Liver (tissue), 9 donors: ENCODE results near the gene CREB5. TPM values are rescaled to one million over a fixed set of nuclear protein-coding genes. Genes with fewer than 3 reads are reported as not detected.

Source experiments
- DNase-seq: peaks from one replicate; pipeline ENCODE4 v3.0.0-alpha.2; 2017; ENCODE audit warnings: low spot score
- H3K27ac ChIP-seq, 2 donors: one replicate each; pipeline ENCODE4 v1.7.0; 2013; ENCODE audit warnings: inconsistent platforms in 2 of 2, low read length in 2 of 2, control low read depth in 1 of 2, low read depth in 1 of 2, mild to moderate bottlenecking in 1 of 2
- H3K27me3 ChIP-seq, 4 donors: one replicate each; pipeline versions ENCODE4 v1.6.1 to v1.7.0; 2013; ENCODE audit warnings: low read length in 3 of 4, inconsistent platforms in 1 of 4, mild to moderate bottlenecking in 1 of 4, moderate library complexity in 1 of 4; ENCODE audit not compliant: control insufficient read depth in 4 of 4, insufficient read depth in 4 of 4
- H3K36me3 ChIP-seq, 4 donors: one replicate each; pipeline versions ENCODE4 v1.6.1 to v1.7.0; 2013; ENCODE audit warnings: low read length in 3 of 4, mild to moderate bottlenecking in 3 of 4, low read depth in 1 of 4, moderate library complexity in 1 of 4; ENCODE audit not compliant: control insufficient read depth in 4 of 4, insufficient read depth in 3 of 4
- H3K4me1 ChIP-seq, 4 donors: one replicate each; pipeline versions ENCODE4 v1.6.1 to v1.7.0; 2013; ENCODE audit warnings: low read length in 3 of 4, mild to moderate bottlenecking in 3 of 4, moderate library complexity in 1 of 4; ENCODE audit not compliant: control insufficient read depth in 4 of 4, insufficient read depth in 4 of 4
- H3K4me3 ChIP-seq, 3 donors: one replicate each; pipeline versions ENCODE4 v1.6.1 to v1.7.0; 2013; ENCODE audit warnings: low read length in 3 of 3, control low read depth in 1 of 3, low read depth in 1 of 3, mild to moderate bottlenecking in 1 of 3
- H3K9ac ChIP-seq, 2 donors: one replicate each; pipeline ENCODE4 v1.7.0; 2013; ENCODE audit warnings: low read length in 2 of 2, mild to moderate bottlenecking in 2 of 2, moderate library complexity in 2 of 2, control low read depth in 1 of 2, low read depth in 1 of 2
- H3K9me3 ChIP-seq, 4 donors: one replicate each; pipeline versions ENCODE4 v1.6.1 to v1.7.0; 2013; ENCODE audit warnings: low read length in 3 of 4; ENCODE audit not compliant: control insufficient read depth in 4 of 4
- EGR1 ChIP-seq, 2 donors: IDR thresholded peaks; 2 replicates each; pipeline ENCODE4 v1.6.1; 2016 to 2018; ENCODE audit warnings: antibody characterized with exemption in 2 of 2, low read depth in 2 of 2
- FOXA1 ChIP-seq: IDR thresholded peaks from 2 replicates; pipeline ENCODE4 v1.6.1; 2016; ENCODE audit warnings: antibody characterized with exemption
- GABPA ChIP-seq, 2 donors: IDR thresholded peaks in 1 of 2; conservative IDR thresholded peaks in 1 of 2; 2 replicates each; pipeline ENCODE4 v1.6.1; 2016; ENCODE audit warnings: antibody characterized with exemption in 2 of 2, mild to moderate bottlenecking in 1 of 2, moderate library complexity in 1 of 2
- HNF4A ChIP-seq, 2 donors: conservative IDR thresholded peaks; 2 replicates each; pipeline ENCODE4 v1.6.1; 2016; ENCODE audit warnings: antibody characterized with exemption in 2 of 2, mild to moderate bottlenecking in 2 of 2
- HNF4G ChIP-seq: IDR thresholded peaks from 2 replicates; pipeline ENCODE4 v1.6.1; 2016; ENCODE audit warnings: antibody characterized with exemption
- NR2F2 ChIP-seq: IDR thresholded peaks from 2 replicates; pipeline ENCODE4 v1.6.1; 2016; ENCODE audit warnings: antibody characterized with exemption
- RAD21 ChIP-seq, 2 donors: IDR thresholded peaks; 2 replicates each; pipeline ENCODE4 v1.6.1; 2016; ENCODE audit warnings: antibody characterized with exemption in 2 of 2, mild to moderate bottlenecking in 2 of 2
- RXRA ChIP-seq, 2 donors: IDR thresholded peaks; 2 replicates each; pipeline ENCODE4 v1.6.1; 2017 to 2018; ENCODE audit warnings: antibody characterized with exemption in 2 of 2, mild to moderate bottlenecking in 1 of 2
- SP1 ChIP-seq: IDR thresholded peaks from 2 replicates; pipeline ENCODE4 v1.6.1; 2018; ENCODE audit warnings: antibody characterized with exemption, mild to moderate bottlenecking
- YY1 ChIP-seq: IDR thresholded peaks from 2 replicates; pipeline ENCODE4 v1.6.1; 2016; ENCODE audit warnings: antibody characterized with exemption, mild to moderate bottlenecking
- WGBS: extraction: QIAGEN DNeasy Blood & Tissue Kit; methylation state at CpG from one replicate; pipeline ENCODE4 v1.1.7; 2013; 5-methylcytosine and 5-hydroxymethylcytosine counted together
- polyA plus RNA-seq, 2 donors: library from polyadenylated mRNA; stranded (reverse) in 1 of 2; unstranded in 1 of 2; fragments of 200-250 nt in 1 of 2; fragments of >200 nt in 1 of 2; fragmentation: Nextera tagmentation in 1 of 2; extraction: Ambion mirVana in 1 of 2; gene quantifications; one replicate each; pipeline versions ENCODE4 v1.2.1 to v1.2.3, GENCODE V29; 2013 to 2015
- total RNA-seq, 2 donors: library from RNA; depleted of rRNA; stranded (reverse); fragments of >200 nt; gene quantifications; one replicate each; pipeline ENCODE4 v1.2.3, GENCODE V29; 2014
- TF ChIP-seq, protein P1 (sequence below): fragments of 150-350 bp; IDR thresholded peaks from 2 replicates; pipeline ENCODE4 v1.5.1; 2017; ENCODE audit warnings: improper control_type of control experiment, low read depth, low read length; ENCODE audit not compliant: missing input control
- TF ChIP-seq, protein P2 (sequence below): IDR thresholded peaks from 2 replicates; pipeline ENCODE4 v1.6.1; 2016; ENCODE audit warnings: antibody characterized with exemption, mild to moderate bottlenecking
- TF ChIP-seq, protein P3 (sequence below): IDR thresholded peaks from 2 replicates; pipeline ENCODE4 v1.6.1; 2016; ENCODE audit warnings: antibody characterized with exemption
- donor health status: healthy.
- donor health status: healthy.
- donor health status: healthy.
- donor health status: healthy.
- donor health status: healthy.

The CREB5 gene
- total and polyA plus RNA-seq, 4 donors = 0.25 to 0.92 (median 0.67) TPM

DNA sequence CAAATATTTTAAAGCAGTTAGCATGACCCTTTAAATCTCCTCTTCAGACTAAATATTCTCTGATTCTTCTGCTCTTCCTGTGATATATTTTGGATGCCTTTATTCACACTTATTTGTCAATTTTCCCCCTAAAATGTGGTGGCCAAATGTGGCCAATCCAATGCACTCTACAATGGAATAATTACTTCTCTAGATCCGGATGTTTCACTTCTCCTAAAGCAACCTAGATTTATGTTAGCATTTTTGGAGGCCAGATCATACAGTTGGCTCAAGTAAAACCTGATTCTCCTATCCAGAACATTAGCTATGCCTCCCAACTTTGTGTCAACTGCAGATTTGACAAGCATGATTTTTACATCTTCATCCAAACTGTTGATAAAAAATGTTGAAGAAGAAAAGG is 153.7 kb downstream of the CREB5 start:
- no peaks in the 10 kb centered on the region for H3K4me1 ChIP-seq
- no peak overlapping the region for H3K9ac ChIP-seq
- H3K27me3 ChIP-seq = peaks cover 0 to 38% (median 5%) of the 10 kb centered on the region in 4 donors
- no peaks in the 10 kb centered on the region for H3K36me3 ChIP-seq
- H3K9me3 ChIP-seq = no peaks in the 10 kb centered on the region
- H3K27ac ChIP-seq = no peak overlapping the region
- TF ChIP-seq, protein P1, sequence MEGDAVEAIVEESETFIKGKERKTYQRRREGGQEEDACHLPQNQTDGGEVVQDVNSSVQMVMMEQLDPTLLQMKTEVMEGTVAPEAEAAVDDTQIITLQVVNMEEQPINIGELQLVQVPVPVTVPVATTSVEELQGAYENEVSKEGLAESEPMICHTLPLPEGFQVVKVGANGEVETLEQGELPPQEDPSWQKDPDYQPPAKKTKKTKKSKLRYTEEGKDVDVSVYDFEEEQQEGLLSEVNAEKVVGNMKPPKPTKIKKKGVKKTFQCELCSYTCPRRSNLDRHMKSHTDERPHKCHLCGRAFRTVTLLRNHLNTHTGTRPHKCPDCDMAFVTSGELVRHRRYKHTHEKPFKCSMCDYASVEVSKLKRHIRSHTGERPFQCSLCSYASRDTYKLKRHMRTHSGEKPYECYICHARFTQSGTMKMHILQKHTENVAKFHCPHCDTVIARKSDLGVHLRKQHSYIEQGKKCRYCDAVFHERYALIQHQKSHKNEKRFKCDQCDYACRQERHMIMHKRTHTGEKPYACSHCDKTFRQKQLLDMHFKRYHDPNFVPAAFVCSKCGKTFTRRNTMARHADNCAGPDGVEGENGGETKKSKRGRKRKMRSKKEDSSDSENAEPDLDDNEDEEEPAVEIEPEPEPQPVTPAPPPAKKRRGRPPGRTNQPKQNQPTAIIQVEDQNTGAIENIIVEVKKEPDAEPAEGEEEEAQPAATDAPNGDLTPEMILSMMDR = no peak
- DNase-seq = no peak
- no peak overlapping the region for H3K4me3 ChIP-seq
- 42% methylated on average over 1 of the region's 1 CpG for WGBS

- H3K4me3 ChIP-seq = no peak overlapping the region
- H3K27ac ChIP-seq = no peak overlapping the region
- no peak for DNase-seq
- no peaks in the 10 kb centered on the region for H3K36me3 ChIP-seq
- no peaks in the 10 kb centered on the region for H3K9me3 ChIP-seq
- peaks cover 0 to 30% (median 6%) of the 10 kb centered on the region in 4 donors for H3K27me3 ChIP-seq
- H3K4me1 ChIP-seq = no peaks in the 10 kb centered on the region
- TF ChIP-seq HNF4A (conservative IDR thresholded peaks at IDR 0.05) (no peak), EGR1 (IDR thresholded peaks at IDR 0.05; ENCODE audit: low read depth in 2 of 2) (no peak), FOXA1 (no peak), RXRA (IDR thresholded peaks at IDR 0.05) (no peak), RAD21 (IDR thresholded peaks at IDR 0.05) (no peak)
- TF ChIP-seq, protein P2, sequence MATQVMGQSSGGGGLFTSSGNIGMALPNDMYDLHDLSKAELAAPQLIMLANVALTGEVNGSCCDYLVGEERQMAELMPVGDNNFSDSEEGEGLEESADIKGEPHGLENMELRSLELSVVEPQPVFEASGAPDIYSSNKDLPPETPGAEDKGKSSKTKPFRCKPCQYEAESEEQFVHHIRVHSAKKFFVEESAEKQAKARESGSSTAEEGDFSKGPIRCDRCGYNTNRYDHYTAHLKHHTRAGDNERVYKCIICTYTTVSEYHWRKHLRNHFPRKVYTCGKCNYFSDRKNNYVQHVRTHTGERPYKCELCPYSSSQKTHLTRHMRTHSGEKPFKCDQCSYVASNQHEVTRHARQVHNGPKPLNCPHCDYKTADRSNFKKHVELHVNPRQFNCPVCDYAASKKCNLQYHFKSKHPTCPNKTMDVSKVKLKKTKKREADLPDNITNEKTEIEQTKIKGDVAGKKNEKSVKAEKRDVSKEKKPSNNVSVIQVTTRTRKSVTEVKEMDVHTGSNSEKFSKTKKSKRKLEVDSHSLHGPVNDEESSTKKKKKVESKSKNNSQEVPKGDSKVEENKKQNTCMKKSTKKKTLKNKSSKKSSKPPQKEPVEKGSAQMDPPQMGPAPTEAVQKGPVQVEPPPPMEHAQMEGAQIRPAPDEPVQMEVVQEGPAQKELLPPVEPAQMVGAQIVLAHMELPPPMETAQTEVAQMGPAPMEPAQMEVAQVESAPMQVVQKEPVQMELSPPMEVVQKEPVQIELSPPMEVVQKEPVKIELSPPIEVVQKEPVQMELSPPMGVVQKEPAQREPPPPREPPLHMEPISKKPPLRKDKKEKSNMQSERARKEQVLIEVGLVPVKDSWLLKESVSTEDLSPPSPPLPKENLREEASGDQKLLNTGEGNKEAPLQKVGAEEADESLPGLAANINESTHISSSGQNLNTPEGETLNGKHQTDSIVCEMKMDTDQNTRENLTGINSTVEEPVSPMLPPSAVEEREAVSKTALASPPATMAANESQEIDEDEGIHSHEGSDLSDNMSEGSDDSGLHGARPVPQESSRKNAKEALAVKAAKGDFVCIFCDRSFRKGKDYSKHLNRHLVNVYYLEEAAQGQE = no peak
- TF ChIP-seq, protein P3, sequence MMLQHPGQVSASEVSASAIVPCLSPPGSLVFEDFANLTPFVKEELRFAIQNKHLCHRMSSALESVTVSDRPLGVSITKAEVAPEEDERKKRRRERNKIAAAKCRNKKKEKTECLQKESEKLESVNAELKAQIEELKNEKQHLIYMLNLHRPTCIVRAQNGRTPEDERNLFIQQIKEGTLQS = no peak
- 93% methylated on average over 13 of the region's 13 CpGs for WGBS
- no peak overlapping the region for H3K9ac ChIP-seq
These were observed 158.0 kb downstream of the CREB5 start for GRCh38 chr7:28570113-28570969.

DNA sequence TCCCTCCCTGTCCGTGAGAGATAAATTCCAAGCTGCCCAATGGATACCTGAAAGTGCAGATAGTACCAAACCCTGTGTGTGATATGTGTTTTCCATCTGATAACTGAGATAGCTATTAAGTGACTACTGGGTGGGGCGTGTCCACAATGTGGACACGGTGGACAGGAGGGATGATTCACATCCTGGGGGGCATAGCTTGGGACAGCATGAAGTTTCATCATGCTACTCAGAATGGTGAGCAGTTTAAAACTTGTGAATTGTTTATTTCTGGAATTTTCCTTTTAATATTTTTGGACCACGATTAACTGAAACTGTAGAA is 158.6 kb downstream of the CREB5 start:
- H3K9me3 ChIP-seq = no peaks in the 10 kb centered on the region
- DNase-seq = no peak
- H3K4me3 ChIP-seq = no peak overlapping the region
- no peaks in the 10 kb centered on the region for H3K36me3 ChIP-seq
- peaks cover 0 to 32% (median 7%) of the 10 kb centered on the region in 4 donors for H3K27me3 ChIP-seq
- H3K27ac ChIP-seq = no peak overlapping the region
- H3K9ac ChIP-seq = no peak overlapping the region
- no peaks in the 10 kb centered on the region for H3K4me1 ChIP-seq
- 68% methylated on average over 4 of the region's 4 CpGs for WGBS
- TF ChIP-seq, protein P1 = no peak
- TF ChIP-seq GABPA (IDR thresholded peaks at IDR 0.05 in 1 of 2, conservative IDR thresholded peaks at IDR 0.05 in 1 of 2) (no peak), FOXA1 (no peak), HNF4A (conservative IDR thresholded peaks at IDR 0.05) (no peak), RXRA (IDR thresholded peaks at IDR 0.05) (no peak), SP1 (no peak), NR2F2 (no peak), EGR1 (IDR thresholded peaks at IDR 0.05; ENCODE audit: low read depth in 2 of 2) (no peak), YY1 (no peak), HNF4G (no peak)
- TF ChIP-seq, protein P3 = no peak
- TF ChIP-seq, protein P2 = no peak
